Tibial nerve (tissue), 4 donors: Measurements from ENCODE around the gene ALDH3A2. TPM values are rescaled to one million over a fixed set of nuclear protein-coding genes. Genes with fewer than 3 reads are reported as not detected.

ENCODE experiments used
- DNase-seq, 2 donors: peaks; one replicate each; pipeline ENCODE4 v3.0.0-alpha.2; 2019; ENCODE audit warnings: low spot score in 2 of 2
- H3K27ac ChIP-seq, 4 donors: fragments of 200-600 bp; sonication (generic) in 3 of 4; one replicate each; pipeline ENCODE4 v1.5.1; 2017 to 2019; ENCODE audit warnings: mild to moderate bottlenecking in 1 of 4
- H3K27me3 ChIP-seq, 2 donors: fragments of 200-600 bp; sonication (generic) in 1 of 2; one replicate each; pipeline versions ENCODE4 v1.5.1 to v1.6.0; 2017 to 2019
- H3K36me3 ChIP-seq, 3 donors: fragments of 200-600 bp; sonication (generic); one replicate each; pipeline ENCODE4 v1.5.1; 2018 to 2019
- H3K4me1 ChIP-seq, 4 donors: fragments of 200-600 bp; sonication (generic) in 3 of 4; one replicate each; pipeline ENCODE4 v1.5.1; 2017 to 2019
- H3K4me3 ChIP-seq, 4 donors: fragments of 200-600 bp; sonication (generic) in 3 of 4; one replicate each; pipeline ENCODE4 v1.5.1; 2017 to 2019; ENCODE audit warnings: mild to moderate bottlenecking in 1 of 4, moderate library complexity in 1 of 4
- H3K9me3 ChIP-seq, 4 donors: fragments of 200-600 bp; sonication (generic) in 3 of 4; one replicate each; pipeline ENCODE4 v1.5.1; 2017 to 2019
- CTCF ChIP-seq, 5 experiments: fragments of 200-600 bp in 3 of 5; fragments of 450-650 bp in 2 of 5; sonication (generic) in 3 of 5; IDR thresholded peaks; one replicate each; pipeline ENCODE4 v1.5.1; 2016 to 2019; ENCODE audit warnings: antibody characterized with exemption in 5 of 5, mild to moderate bottlenecking in 3 of 5, moderate library complexity in 2 of 5
- EP300 ChIP-seq, 2 donors: sonication (generic); formaldehyde crosslinking; IDR thresholded peaks; one replicate each; pipeline ENCODE4 v1.6.1; 2017; ENCODE audit warnings: antibody characterized with exemption in 2 of 2, mild to moderate bottlenecking in 1 of 2
- POLR2A ChIP-seq, 2 donors: fragments of 450-650 bp; IDR thresholded peaks; one replicate each; pipeline ENCODE4 v1.6.1; 2017; ENCODE audit warnings: antibody characterized with exemption in 2 of 2, mild to moderate bottlenecking in 2 of 2, moderate library complexity in 2 of 2
- WGBS, 2 donors: methylation state at CpG; one replicate each; pipeline ENCODE4 v1.1.5; 2018; 5-methylcytosine and 5-hydroxymethylcytosine counted together
- total RNA-seq, 4 donors: library from RNA; depleted of rRNA; stranded (reverse); fragments of >200 nt; gene quantifications; one replicate each; pipeline ENCODE4 v1.1.0, GENCODE V29; 2016

Gene ALDH3A2
- total RNA-seq, 4 donors from 2014 or later, result 84.3 to 152 (median 105) TPM

- no peaks in the 10 kb centered on the region for H3K9me3 ChIP-seq
- no peaks in the 10 kb centered on the region for H3K27me3 ChIP-seq
- no peak within 1 kb of the TSS for H3K27ac ChIP-seq
- H3K4me3 ChIP-seq, result no peak within 1 kb of the TSS
- DNase-seq, result no peak
- whole genome bisulfite sequencing, 2 donors, result 52 to 68% methylated on average over 9 to 10 of the region's 13 CpGs
- H3K36me3 ChIP-seq, result no peaks in the 10 kb centered on the region
- H3K4me1 ChIP-seq, result peaks cover 0 to 28% (median 11%) of the 10 kb centered on the region in 4 donors
- TF ChIP-seq POLR2A (IDR thresholded peaks at IDR 0.05) (no peak), EP300 (IDR thresholded peaks at IDR 0.05) (no peak), CTCF (IDR thresholded peaks at IDR 0.05) (no peak)
These were observed 67.8 kb downstream of the ALDH3A2 start, which contains the start of gene SLC47A2 for GRCh38 chr17:19716108-19717030. TSS of gene SLC47A2 (minus strand) at chr17:19716584. CDS start at chr17:19716555, 29 bp downstream.

DNA sequence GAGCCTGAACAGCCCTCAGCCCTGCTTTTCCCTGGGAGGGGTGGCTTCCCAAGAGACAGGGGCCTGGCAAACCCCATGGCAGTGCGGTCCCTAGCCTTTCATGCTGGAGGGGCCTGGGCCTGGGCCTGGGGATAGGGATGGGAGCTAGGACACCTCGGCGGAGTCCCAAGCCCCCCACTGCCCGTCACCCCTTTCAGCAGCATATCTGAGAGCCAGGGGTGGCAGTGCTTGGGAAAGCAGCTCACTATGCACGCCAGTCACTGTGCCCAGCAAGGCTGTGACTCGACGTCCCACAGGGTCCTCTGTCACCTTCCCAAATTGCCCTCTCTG is 68.4 kb downstream of the ALDH3A2 start:
- no peak for DNase-seq
- Histone ChIP-seq H3K4me1 (peaks cover 0 to 31% (median 11%) of the 10 kb centered on the region in 4 donors), H3K4me3 (no peak overlapping the region), H3K27ac (no peak overlapping the region), H3K27me3 (no peaks in the 10 kb centered on the region), H3K9me3 (no peaks in the 10 kb centered on the region), H3K36me3 (no peaks in the 10 kb centered on the region)
- TF ChIP-seq EP300 (IDR thresholded peaks at IDR 0.05) (no peak), POLR2A (IDR thresholded peaks at IDR 0.05) (no peak), CTCF (IDR thresholded peaks at IDR 0.05) (no peak)
- WGBS, 2 donors, result 87 to 100% methylated on average over 1 to 7 of the region's 7 CpGs

- no peaks in the 10 kb centered on the region for H3K9me3 ChIP-seq
- DNase-seq, result no peak
- H3K4me3 ChIP-seq, result no peak overlapping the region
- peaks cover 0 to 31% (median 11%) of the 10 kb centered on the region in 4 donors for H3K4me1 ChIP-seq
- TF ChIP-seq POLR2A (IDR thresholded peaks at IDR 0.05) (no peak), CTCF (IDR thresholded peaks at IDR 0.05) (no peak), EP300 (IDR thresholded peaks at IDR 0.05) (no peak)
- no peaks in the 10 kb centered on the region for H3K27me3 ChIP-seq
- no peak overlapping the region for H3K27ac ChIP-seq
- WGBS, 2 donors, result 83 to 88% methylated on average over 10 of the region's 10 CpGs
- no peaks in the 10 kb centered on the region for H3K36me3 ChIP-seq
These were observed 68.9 kb downstream of the ALDH3A2 start for GRCh38 chr17:19717411-19717908.

DNA sequence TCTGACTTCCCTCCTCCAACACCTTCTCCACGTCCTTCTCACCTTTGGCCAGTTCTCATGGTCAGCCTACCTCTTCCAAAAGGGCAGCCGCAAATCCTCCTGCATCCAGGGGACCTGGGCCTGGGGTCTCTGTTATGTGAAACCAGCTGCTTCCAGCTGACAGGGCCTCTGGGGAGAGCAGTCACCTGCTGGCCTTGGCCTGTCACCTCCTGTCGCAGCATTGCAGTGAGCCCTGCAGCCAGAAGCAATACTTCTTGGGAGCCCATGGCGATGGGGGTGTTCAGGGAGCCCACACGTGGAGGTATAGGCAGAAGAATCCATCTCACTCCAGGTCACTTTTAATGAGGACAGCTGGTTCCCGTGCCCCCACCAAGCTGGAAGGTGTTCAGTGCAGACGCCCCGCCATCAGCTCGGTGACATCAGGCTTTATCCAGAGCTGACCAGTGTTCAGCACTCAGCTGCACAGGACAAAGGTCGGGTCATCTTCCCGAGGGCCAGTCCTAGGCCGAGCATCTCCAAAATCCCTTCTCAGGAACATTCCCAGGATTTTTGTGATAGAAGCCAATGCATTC is 69.6 kb downstream of the ALDH3A2 start:
- Histone ChIP-seq H3K4me3 (no peak overlapping the region), H3K4me1 (peaks cover 0 to 31% (median 11%) of the 10 kb centered on the region in 4 donors), H3K9me3 (no peaks in the 10 kb centered on the region), H3K27me3 (no peaks in the 10 kb centered on the region), H3K36me3 (no peaks in the 10 kb centered on the region), H3K27ac (no peak overlapping the region)
- DNase-seq, result no peak
- WGBS, 2 donors, result 65 to 74% methylated on average over 8 to 11 of the region's 12 CpGs
- TF ChIP-seq EP300 (IDR thresholded peaks at IDR 0.05) (no peak), CTCF (IDR thresholded peaks at IDR 0.05) (no peak), POLR2A (IDR thresholded peaks at IDR 0.05) (no peak)
